SK-N-SH (cell line): ENCODE measurements around the gene SNX1. TPM values are rescaled to one million over a fixed set of nuclear protein-coding genes. Genes with fewer than 3 reads are reported as not detected.

Source experiments
- CTCF ChIA-PET: fragments of 300-600, 350-600 bp; formaldehyde crosslinking; extraction: SDS; loops from one replicate; lab custom pipeline; 2021; lab: Yijun Ruan, JAX
- POLR2A ChIA-PET: fragments of 350-600 bp; sonication (Branson Sonifier 250); formaldehyde crosslinking; extraction: SDS; loops from one replicate; lab custom pipeline; 2020; ENCODE audit warnings: antibody characterized with exemption, inconsistent platforms; lab: Yijun Ruan, JAX
- DNase-seq: peaks from one replicate; pipeline ENCODE4 v3.0.0; 2012
- H2AFZ ChIP-seq: fragments of 200-600 bp; sonication (generic); 2 replicates; pipeline ENCODE4 v1.8.1; 2016; ENCODE audit warnings: antibody characterized with exemption, mild to moderate bottlenecking, low read depth
- H3F3A ChIP-seq: fragments of 200-600 bp; sonication (generic); replicated peaks from 2 replicates; pipeline ENCODE3; 2016; ENCODE audit warnings: antibody characterized with exemption, mild to moderate bottlenecking; ENCODE audit not compliant: insufficient read depth
- H3K27ac ChIP-seq, 2 experiments: fragments of 200-500 bp in 1 of 2; fragments of 200-600 bp in 1 of 2; sonication (Bioruptor generic) in 1 of 2; sonication (generic), shearing (Covaris generic) in 1 of 2; 2 replicates each; pipeline versions ENCODE4 v1.5.1 to v1.6.1; 2014 to 2016; ENCODE audit warnings: low read depth in 2 of 2, inconsistent platforms in 1 of 2, low read length in 1 of 2, mild to moderate bottlenecking in 1 of 2, mixed read lengths in 1 of 2
- H3K27me3 ChIP-seq: fragments of 200-600 bp; sonication (generic), shearing (Covaris generic); 2 replicates; pipeline ENCODE4 v1.6.1; 2016; ENCODE audit warnings: mixed run types; ENCODE audit not compliant: insufficient read depth
- H3K36me3 ChIP-seq, 2 experiments: fragments of 200-500 bp in 1 of 2; fragments of 200-600 bp in 1 of 2; sonication (Bioruptor generic) in 1 of 2; sonication (generic) in 1 of 2; replicated peaks in 1 of 2; 2 replicates each; pipeline versions ENCODE3 to v1.5.1; 2014 to 2016; ENCODE audit warnings: low read length in 1 of 2, mild to moderate bottlenecking in 1 of 2; ENCODE audit not compliant: insufficient read depth in 2 of 2, control insufficient read depth in 1 of 2
- H3K4me1 ChIP-seq, 2 experiments: fragments of 200-500 bp in 1 of 2; fragments of 200-600 bp in 1 of 2; sonication (Bioruptor generic) in 1 of 2; sonication (generic), shearing (Covaris generic) in 1 of 2; 2 replicates each; pipeline versions ENCODE4 v1.5.1 to v1.6.1; 2014 to 2016; ENCODE audit warnings: low read depth in 1 of 2, low read length in 1 of 2, mixed run types in 1 of 2; ENCODE audit not compliant: insufficient read depth in 2 of 2, control insufficient read depth in 1 of 2
- H3K4me2 ChIP-seq: fragments of 200-600 bp; sonication (generic), shearing (Covaris generic); 2 replicates; pipeline ENCODE4 v1.6.1; 2017; ENCODE audit warnings: mixed run types
- H3K4me3 ChIP-seq, 2 experiments: fragments of 200-500 bp in 1 of 2; fragments of 200-600 bp in 1 of 2; sonication (Bioruptor generic) in 1 of 2; sonication (generic), shearing (Covaris generic) in 1 of 2; 2 replicates each; pipeline versions ENCODE4 v1.5.1 to v1.8.1; 2014 to 2016; ENCODE audit warnings: low read depth in 2 of 2, inconsistent platforms in 1 of 2, low read length in 1 of 2, mild to moderate bottlenecking in 1 of 2, mixed read lengths in 1 of 2, moderate library complexity in 1 of 2
- H3K79me2 ChIP-seq: fragments of 200-600 bp; sonication (generic); 2 replicates; pipeline ENCODE4 v1.8.1; 2017; ENCODE audit warnings: mild to moderate bottlenecking; ENCODE audit not compliant: insufficient read depth
- H3K9ac ChIP-seq: fragments of 200-600 bp; sonication (generic); 2 replicates; pipeline ENCODE4 v1.6.1; 2017; ENCODE audit warnings: mixed run types
- H3K9me2 ChIP-seq: fragments of 200-600 bp; sonication (generic); 2 replicates; pipeline ENCODE4 v1.6.1; 2017; ENCODE audit warnings: mixed run types
- H3K9me3 ChIP-seq: fragments of 200-600 bp; sonication (generic); 2 replicates; pipeline ENCODE4 v1.6.1; 2017; ENCODE audit warnings: mixed run types, mild to moderate bottlenecking, moderate library complexity
- H4K20me1 ChIP-seq: fragments of 200-600 bp; sonication (generic); 2 replicates; pipeline ENCODE4 v1.6.1; 2017; ENCODE audit warnings: mild to moderate bottlenecking, mixed run types; ENCODE audit not compliant: insufficient read depth
- EP300 ChIP-seq, 2 experiments: IDR thresholded peaks; 2 replicates each; pipeline versions ENCODE4 v1.4.0 to v1.6.1; 2012; ENCODE audit warnings: borderline replicate concordance in 1 of 2, low read depth in 1 of 2, low read length in 1 of 2
- FOXM1 ChIP-seq: IDR thresholded peaks from 2 replicates; pipeline ENCODE4 v1.4.0; 2012; ENCODE audit warnings: low read depth, mild to moderate bottlenecking
- GABPA ChIP-seq: IDR thresholded peaks from 2 replicates; pipeline ENCODE4 v1.4.0; 2012; ENCODE audit warnings: low read depth, mild to moderate bottlenecking
- GATA2 ChIP-seq: sonication (generic); formaldehyde crosslinking; IDR thresholded peaks from 2 replicates; pipeline ENCODE4 v1.5.0; 2020; ENCODE audit warnings: mild to moderate bottlenecking, missing genetic modification reagents
- IRF3 ChIP-seq: fragments of 150-350 bp; IDR thresholded peaks from 2 replicates; pipeline ENCODE4 v1.6.1; 2016; ENCODE audit warnings: mild to moderate bottlenecking, low read depth, low read length
- MAX ChIP-seq: IDR thresholded peaks from 2 replicates; pipeline ENCODE4 v1.4.0; 2012; ENCODE audit warnings: low read depth
- MEF2A ChIP-seq: IDR thresholded peaks from 2 replicates; pipeline ENCODE4 v1.4.0; 2012; ENCODE audit warnings: low read depth, borderline replicate concordance
- MXI1 ChIP-seq: IDR thresholded peaks from 2 replicates; pipeline ENCODE4 v1.6.1; 2012; ENCODE audit warnings: mild to moderate bottlenecking, low read depth, low read length, improper control_type of control experiment
- REST ChIP-seq: IDR thresholded peaks from 2 replicates; pipeline ENCODE4 v1.6.1; 2012; ENCODE audit warnings: mild to moderate bottlenecking, low read depth, low read length, moderate library complexity
- RFX5 ChIP-seq: IDR thresholded peaks from 2 replicates; pipeline ENCODE4 v1.6.1; 2012; ENCODE audit warnings: mild to moderate bottlenecking, improper control_type of control experiment, low read length
- RXRA ChIP-seq: IDR thresholded peaks from 2 replicates; pipeline ENCODE4 v1.4.0; 2012; ENCODE audit warnings: low read depth, mild to moderate bottlenecking, borderline replicate concordance
- SIN3A ChIP-seq: IDR thresholded peaks from 2 replicates; pipeline ENCODE4 v1.6.1; 2012; ENCODE audit warnings: low read depth, mild to moderate bottlenecking, low read length, moderate library complexity, borderline replicate concordance
- SMC3 ChIP-seq: IDR thresholded peaks from 2 replicates; pipeline ENCODE4 v1.6.1; 2012; ENCODE audit warnings: low read depth, low read length, improper control_type of control experiment
- TAF1 ChIP-seq: IDR thresholded peaks from 2 replicates; pipeline ENCODE4 v1.6.1; 2012; ENCODE audit warnings: low read depth, mild to moderate bottlenecking, low read length, moderate library complexity, borderline replicate concordance
- USF2 ChIP-seq: fragments of 150-350 bp; IDR thresholded peaks from 2 replicates; pipeline ENCODE4 v1.6.1; 2017; ENCODE audit warnings: antibody characterized with exemption, low read length, low read depth, borderline replicate concordance
- YY1 ChIP-seq: IDR thresholded peaks from 2 replicates; pipeline ENCODE4 v1.4.0; 2012; ENCODE audit warnings: low read depth, mild to moderate bottlenecking
- ZBTB33 ChIP-seq: IDR thresholded peaks from 2 replicates; pipeline ENCODE4 v1.4.0; 2012; ENCODE audit warnings: low read depth, borderline replicate concordance
- WGBS: methylation state at CpG from one replicate; pipeline ENCODE4 v1.1.6; 2017; ENCODE audit warnings: low lambda C conversion rate; 5-methylcytosine and 5-hydroxymethylcytosine counted together
- polyA plus RNA-seq, 3 experiments: library from polyadenylated mRNA; depleted of rRNA; stranded (reverse); fragments of >200 nt; gene quantifications; 2 replicates each; pipeline ENCODE4 v1.2.3, GENCODE V29; 2012

The SNX1 gene
- polyA plus RNA-seq, 1 of the 3 experiments (the other 2 are of a cell fraction), result 80.7 TPM

- TF ChIP-seq SIN3A, result no peak
- TF ChIP-seq USF2, result no peak
- no peak for TF ChIP-seq TAF1
- no peak for TF ChIP-seq MAX
- no peak for TF ChIP-seq RXRA
- TF ChIP-seq ZBTB33, result no peak
- TF ChIP-seq RFX5, result no peak
- TF ChIP-seq IRF3, result no peak
- no peak for TF ChIP-seq SMC3
- TF ChIP-seq YY1, result no peak
- no peak for TF ChIP-seq MXI1
- TF ChIP-seq MEF2A, result no peak
- no peak for TF ChIP-seq FOXM1
- no peak for TF ChIP-seq GABPA
- TF ChIP-seq REST, result no peak
- TF ChIP-seq EP300 (IDR thresholded peaks at IDR 0.05; ENCODE audit: borderline replicate concordance in 1 of 2, low read depth in 1 of 2, low read length in 1 of 2), result no peak
- no peak for TF ChIP-seq GATA2 (CRISPR knock-in tag)
- H3K9ac ChIP-seq, result no peak overlapping the region
- no peaks in the 10 kb centered on the region for H3K9me2 ChIP-seq
- CTCF ChIA-PET, result interaction anchor here (1.0 to 1.5 kb wide), 3 partner anchors 105 to 299 kb away, joined by 3 to 4 read pairs (median 3); no protein-coding TSS in a partner anchor
- WGBS, result 71% methylated on average over 8 of the region's 8 CpGs
- H3K4me3 ChIP-seq, result no peak overlapping the region
- no peak overlapping the region for H2AFZ ChIP-seq
- no peak overlapping the region for H3K27ac ChIP-seq
- no peaks in the 10 kb centered on the region for H3K79me2 ChIP-seq
- DNase-seq, result peak; percentile 32
- H3F3A ChIP-seq, result no peaks in the 10 kb centered on the region
- no peak overlapping the region for H3K4me2 ChIP-seq
- POLR2A ChIA-PET, result no interaction called here
- no peaks in the 10 kb centered on the region for H3K36me3 ChIP-seq
- H3K9me3 ChIP-seq, result no peaks in the 10 kb centered on the region
- no peaks in the 10 kb centered on the region for H4K20me1 ChIP-seq
- no peaks in the 10 kb centered on the region for H3K27me3 ChIP-seq
- H3K4me1 ChIP-seq, result peaks cover 0 to 9% of the 10 kb centered on the region in 2 experiments; a peak in 1 of 4 replicates
Measured at GRCh38 chr15:64050281-64051092, 45.3 kb upstream of the SNX1 start.
